Esophagus squamous epithelium (tissue), 5 donors: Measurements from ENCODE around the gene KCNH3. TPM values are rescaled to one million over a fixed set of nuclear protein-coding genes. Genes with fewer than 3 reads are reported as not detected.

Experiments
- DNase-seq: peaks from one replicate; lab custom pipeline; 2025; lab: John Stamatoyannopoulos, UW
- H3K27ac ChIP-seq, 4 donors: fragments of 200-600 bp; sonication (generic); one replicate each; pipeline ENCODE4 v1.5.1; 2016 to 2019; ENCODE audit warnings: mild to moderate bottlenecking in 1 of 4
- H3K27me3 ChIP-seq, 4 donors: fragments of 200-600 bp; sonication (generic); 1 replicate in 3 of 4; 2 replicates in 1 of 4; pipeline versions ENCODE4 v1.5.1 to v1.6.0; 2017 to 2021; ENCODE audit warnings: antibody characterized with exemption in 1 of 4
- H3K36me3 ChIP-seq, 3 donors: fragments of 200-600 bp; sonication (generic); one replicate each; pipeline ENCODE4 v1.5.1; 2016 to 2019
- H3K4me1 ChIP-seq, 3 donors: fragments of 200-600 bp; sonication (generic); one replicate each; pipeline ENCODE4 v1.5.1; 2017 to 2019
- H3K4me3 ChIP-seq, 4 donors: fragments of 200-600 bp; sonication (generic); 1 replicate in 3 of 4; 2 replicates in 1 of 4; pipeline ENCODE4 v1.5.1; 2016 to 2019; ENCODE audit warnings: mild to moderate bottlenecking in 2 of 4, moderate library complexity in 1 of 4
- H3K9me3 ChIP-seq, 3 donors: fragments of 200-600 bp; sonication (generic); one replicate each; pipeline ENCODE4 v1.5.1; 2016 to 2019
- POLR2A ChIP-seq, 4 donors: fragments of 450-650 bp; IDR thresholded peaks; one replicate each; pipeline ENCODE4 v1.6.1; 2017; ENCODE audit warnings: antibody characterized with exemption in 4 of 4, mild to moderate bottlenecking in 4 of 4, moderate library complexity in 3 of 4
- WGBS, 2 donors: methylation state at CpG; one replicate each; pipeline ENCODE4 v1.1.5; 2018; 5-methylcytosine and 5-hydroxymethylcytosine counted together
- intact Hi-C: fragments of 100-400 bp; cut with DNase I; formaldehyde crosslinking; loops from one replicate; pipeline ENCODE4 v1.15.0; 2022
- total RNA-seq, 4 donors: library from RNA; depleted of rRNA; stranded (reverse); fragments of >200 nt; gene quantifications; one replicate each; pipeline ENCODE4 v1.1.0, GENCODE V29; 2016
- TF ChIP-seq, protein P1 (sequence below), 6 experiments: fragments of 450-650 bp in 4 of 6; fragments of 200-600 bp in 2 of 6; sonication (generic) in 2 of 6; IDR thresholded peaks; one replicate each; pipeline ENCODE4 v1.5.1; 2016 to 2019; ENCODE audit warnings: antibody characterized with exemption in 6 of 6, mild to moderate bottlenecking in 4 of 6, moderate library complexity in 4 of 6
- donor health status: DM: yes; HTN: yes; CAD: no.

Gene KCNH3, protein sequence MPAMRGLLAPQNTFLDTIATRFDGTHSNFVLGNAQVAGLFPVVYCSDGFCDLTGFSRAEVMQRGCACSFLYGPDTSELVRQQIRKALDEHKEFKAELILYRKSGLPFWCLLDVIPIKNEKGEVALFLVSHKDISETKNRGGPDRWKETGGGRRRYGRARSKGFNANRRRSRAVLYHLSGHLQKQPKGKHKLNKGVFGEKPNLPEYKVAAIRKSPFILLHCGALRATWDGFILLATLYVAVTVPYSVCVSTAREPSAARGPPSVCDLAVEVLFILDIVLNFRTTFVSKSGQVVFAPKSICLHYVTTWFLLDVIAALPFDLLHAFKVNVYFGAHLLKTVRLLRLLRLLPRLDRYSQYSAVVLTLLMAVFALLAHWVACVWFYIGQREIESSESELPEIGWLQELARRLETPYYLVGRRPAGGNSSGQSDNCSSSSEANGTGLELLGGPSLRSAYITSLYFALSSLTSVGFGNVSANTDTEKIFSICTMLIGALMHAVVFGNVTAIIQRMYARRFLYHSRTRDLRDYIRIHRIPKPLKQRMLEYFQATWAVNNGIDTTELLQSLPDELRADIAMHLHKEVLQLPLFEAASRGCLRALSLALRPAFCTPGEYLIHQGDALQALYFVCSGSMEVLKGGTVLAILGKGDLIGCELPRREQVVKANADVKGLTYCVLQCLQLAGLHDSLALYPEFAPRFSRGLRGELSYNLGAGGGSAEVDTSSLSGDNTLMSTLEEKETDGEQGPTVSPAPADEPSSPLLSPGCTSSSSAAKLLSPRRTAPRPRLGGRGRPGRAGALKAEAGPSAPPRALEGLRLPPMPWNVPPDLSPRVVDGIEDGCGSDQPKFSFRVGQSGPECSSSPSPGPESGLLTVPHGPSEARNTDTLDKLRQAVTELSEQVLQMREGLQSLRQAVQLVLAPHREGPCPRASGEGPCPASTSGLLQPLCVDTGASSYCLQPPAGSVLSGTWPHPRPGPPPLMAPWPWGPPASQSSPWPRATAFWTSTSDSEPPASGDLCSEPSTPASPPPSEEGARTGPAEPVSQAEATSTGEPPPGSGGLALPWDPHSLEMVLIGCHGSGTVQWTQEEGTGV
- under 1 TPM in 1 of 4 donors, not detected in 3; 0.38 TPM for total RNA-seq

DNA sequence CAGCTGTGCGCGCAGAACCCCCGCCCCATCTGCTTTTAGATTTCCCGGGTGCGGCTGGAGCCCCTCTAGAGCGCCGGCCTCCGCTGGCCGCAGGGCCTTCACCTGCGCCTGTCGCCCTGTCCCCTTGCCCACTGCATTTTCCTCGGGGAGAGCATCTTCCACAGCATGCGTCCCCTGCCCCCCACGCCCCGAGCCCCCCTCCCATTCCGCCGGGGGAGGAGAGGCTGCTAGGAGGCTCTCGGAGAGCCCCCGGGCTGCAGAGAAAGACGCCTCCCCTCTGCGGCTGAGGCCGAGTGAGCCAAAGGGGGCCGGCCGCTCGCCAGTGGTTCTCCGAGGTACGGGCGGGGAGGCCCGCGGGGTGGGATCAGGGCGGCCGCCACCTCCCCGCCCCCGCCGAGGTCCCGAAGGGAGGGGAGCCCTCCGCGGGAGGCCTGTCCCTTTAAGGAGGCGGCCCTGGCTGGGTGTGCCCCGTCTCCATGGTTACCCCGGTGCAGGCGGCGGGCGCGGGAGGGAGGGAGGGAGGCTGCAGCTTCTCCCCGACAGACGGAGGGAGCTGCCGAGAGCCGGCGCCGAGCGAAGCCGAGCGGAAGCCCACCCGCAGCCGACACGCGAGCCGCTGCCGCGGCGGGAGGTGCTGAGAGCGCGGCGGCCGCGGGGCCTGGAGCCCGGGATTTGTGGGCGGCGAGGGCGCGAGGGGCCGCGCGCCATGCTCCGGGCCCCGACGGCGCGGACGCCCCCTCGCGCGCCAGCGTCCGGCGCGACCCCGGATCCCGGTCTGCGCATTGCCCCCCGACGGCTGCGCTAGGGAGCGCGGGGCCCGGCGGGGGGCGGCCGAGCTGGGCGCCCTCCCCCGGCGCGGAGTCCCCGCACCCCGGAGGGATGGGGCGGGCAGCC is at the start of gene KCNH3:
Gene KCNH3 (plus strand): TSS at position 521 of the 894 bp plus-strand sequence. CDS start 387 bp downstream, outside the sequence.
- Histone ChIP-seq H3K27ac (no peak within 1 kb of the TSS), H3K4me3 (peak within 1 kb of the TSS; percentile 33 to 75 (median 58)), H3K27me3 (peaks cover 5 to 75% (median 11%) of the 10 kb centered on the region in 4 donors), H3K36me3 (no peaks in the 10 kb centered on the region), H3K9me3 (no peaks in the 10 kb centered on the region), H3K4me1 (peaks cover 14 to 36% (median 24%) of the 10 kb centered on the region in 3 donors)
- intact Hi-C loops: no loop called here
- TF ChIP-seq, protein P1, sequence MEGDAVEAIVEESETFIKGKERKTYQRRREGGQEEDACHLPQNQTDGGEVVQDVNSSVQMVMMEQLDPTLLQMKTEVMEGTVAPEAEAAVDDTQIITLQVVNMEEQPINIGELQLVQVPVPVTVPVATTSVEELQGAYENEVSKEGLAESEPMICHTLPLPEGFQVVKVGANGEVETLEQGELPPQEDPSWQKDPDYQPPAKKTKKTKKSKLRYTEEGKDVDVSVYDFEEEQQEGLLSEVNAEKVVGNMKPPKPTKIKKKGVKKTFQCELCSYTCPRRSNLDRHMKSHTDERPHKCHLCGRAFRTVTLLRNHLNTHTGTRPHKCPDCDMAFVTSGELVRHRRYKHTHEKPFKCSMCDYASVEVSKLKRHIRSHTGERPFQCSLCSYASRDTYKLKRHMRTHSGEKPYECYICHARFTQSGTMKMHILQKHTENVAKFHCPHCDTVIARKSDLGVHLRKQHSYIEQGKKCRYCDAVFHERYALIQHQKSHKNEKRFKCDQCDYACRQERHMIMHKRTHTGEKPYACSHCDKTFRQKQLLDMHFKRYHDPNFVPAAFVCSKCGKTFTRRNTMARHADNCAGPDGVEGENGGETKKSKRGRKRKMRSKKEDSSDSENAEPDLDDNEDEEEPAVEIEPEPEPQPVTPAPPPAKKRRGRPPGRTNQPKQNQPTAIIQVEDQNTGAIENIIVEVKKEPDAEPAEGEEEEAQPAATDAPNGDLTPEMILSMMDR (IDR thresholded peaks at IDR 0.05): no peak
- no peak for TF ChIP-seq POLR2A (IDR thresholded peaks at IDR 0.05)
- 0% methylated on average over 10 of the region's 107 CpGs; no CpG with 5 or more reads in 1 of the 2 donors for WGBS, 2 donors
- DNase-seq: peak; percentile 28

DNA sequence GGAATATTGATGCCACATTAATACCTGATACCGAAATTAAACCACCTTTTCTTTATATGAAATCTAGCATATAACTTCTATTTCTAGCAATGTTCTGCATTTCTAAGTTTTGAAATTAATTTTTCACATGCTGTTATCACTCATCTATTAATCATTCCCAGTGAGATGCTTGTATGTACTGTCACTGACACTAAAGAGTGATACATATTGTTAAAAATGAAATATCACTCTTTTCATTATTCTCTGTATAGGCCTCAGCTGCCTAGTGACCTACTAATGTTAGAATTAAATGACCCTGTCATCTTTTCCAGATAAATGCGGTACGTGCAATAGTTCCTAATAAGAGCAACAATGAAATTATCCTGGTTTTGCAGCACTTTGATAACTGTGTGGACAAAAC is 49.7 kb upstream of the KCNH3 start:
- 96 to 97% methylated on average over 3 of the region's 3 CpGs for WGBS, 2 donors
- intact Hi-C loops: no loop called here
- Histone ChIP-seq H3K4me1 (no peaks in the 10 kb centered on the region), H3K36me3 (peaks cover 0 to 44% (median 0%) of the 10 kb centered on the region in 3 donors), H3K27me3 (no peaks in the 10 kb centered on the region), H3K9me3 (no peaks in the 10 kb centered on the region), H3K4me3 (no peak overlapping the region), H3K27ac (no peak overlapping the region)
- DNase-seq: no peak
- TF ChIP-seq POLR2A (IDR thresholded peaks at IDR 0.05): no peak
- TF ChIP-seq, protein P1 (IDR thresholded peaks at IDR 0.05): no peak

DNA sequence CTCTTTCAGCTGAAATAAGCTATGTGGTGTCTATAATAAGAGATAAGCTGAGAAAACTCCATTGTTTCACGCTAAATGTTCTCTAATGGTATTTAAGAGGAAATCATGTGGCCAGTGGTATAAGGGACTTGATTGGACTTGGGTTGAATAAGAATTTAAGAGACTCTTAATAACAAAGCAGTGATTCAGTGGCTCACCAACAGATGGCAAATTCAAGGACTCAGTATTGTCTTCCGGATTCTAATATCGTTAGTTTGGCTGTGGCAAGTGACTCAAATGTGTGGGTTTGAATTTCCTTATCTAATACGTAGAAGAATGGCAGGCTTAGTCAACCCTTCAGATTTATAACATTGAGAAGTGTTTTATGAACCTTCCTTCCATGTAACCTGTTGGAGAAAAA is 49.1 kb upstream of the KCNH3 start:
- WGBS, 2 donors: 74 to 78% methylated on average over 4 of the region's 4 CpGs
- Histone ChIP-seq H3K4me1 (no peaks in the 10 kb centered on the region), H3K4me3 (no peak overlapping the region), H3K36me3 (peaks cover 0 to 42% (median 0%) of the 10 kb centered on the region in 3 donors), H3K9me3 (no peaks in the 10 kb centered on the region), H3K27ac (no peak overlapping the region), H3K27me3 (no peaks in the 10 kb centered on the region)
- intact Hi-C loops: no loop called here
- TF ChIP-seq POLR2A (IDR thresholded peaks at IDR 0.05): no peak
- TF ChIP-seq, protein P1 (IDR thresholded peaks at IDR 0.05): no peak
- no peak for DNase-seq

DNA sequence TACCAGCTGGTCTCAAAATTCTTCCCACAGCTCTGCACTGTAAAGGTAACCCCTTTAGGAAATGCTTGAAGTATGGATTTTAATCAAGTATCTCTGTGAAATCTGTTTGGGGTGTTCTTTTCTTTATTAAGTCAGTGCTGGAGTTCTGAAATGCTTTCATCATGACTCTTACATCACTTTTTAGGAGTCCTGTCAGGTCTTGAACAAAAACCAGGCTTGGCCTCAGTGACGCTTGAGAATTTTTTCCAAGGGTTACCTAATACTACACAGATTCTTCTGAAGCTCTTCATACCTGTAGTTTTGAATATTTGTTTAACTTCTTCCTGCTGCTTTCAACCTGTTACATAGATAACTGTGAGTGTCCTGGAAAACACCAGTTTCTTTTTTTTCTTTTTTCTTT is 47.0 kb upstream of the KCNH3 start:
- DNase-seq: no peak
- intact Hi-C loops: no loop called here
- Histone ChIP-seq H3K27ac (no peak overlapping the region), H3K36me3 (peaks cover 0 to 42% (median 0%) of the 10 kb centered on the region in 3 donors), H3K27me3 (no peaks in the 10 kb centered on the region), H3K4me3 (no peak overlapping the region), H3K9me3 (no peaks in the 10 kb centered on the region), H3K4me1 (no peaks in the 10 kb centered on the region)
- WGBS, 2 donors: 41 to 54% methylated on average over 1 of the region's 1 CpG
- TF ChIP-seq POLR2A (IDR thresholded peaks at IDR 0.05): no peak
- TF ChIP-seq, protein P1 (IDR thresholded peaks at IDR 0.05): no peak
